Measurements from ENCODE around the gene SRC. TPM values are rescaled to one million over a fixed set of nuclear protein-coding genes. Genes with fewer than 3 reads are reported as not detected.
"Not testable (repeated sequence)": the region's sequence is repeated elsewhere in the genome, so short reads cannot be mapped to it uniquely, and the experiment has no call there.

Gene SRC
- polyA plus RNA-seq, 3 donors = 13.5 to 25.7 (median 13.6) TPM

GRCh38 chr20:37331060-37331857, 14.7 kb upstream of the SRC start:
- 76 to 87% (median 82%) methylated on average over 11 of the region's 11 CpGs for WGBS, 3 donors
- H3K27ac ChIP-seq (ENCODE audit: low read depth, low read length) = no peak overlapping the region

DNA sequence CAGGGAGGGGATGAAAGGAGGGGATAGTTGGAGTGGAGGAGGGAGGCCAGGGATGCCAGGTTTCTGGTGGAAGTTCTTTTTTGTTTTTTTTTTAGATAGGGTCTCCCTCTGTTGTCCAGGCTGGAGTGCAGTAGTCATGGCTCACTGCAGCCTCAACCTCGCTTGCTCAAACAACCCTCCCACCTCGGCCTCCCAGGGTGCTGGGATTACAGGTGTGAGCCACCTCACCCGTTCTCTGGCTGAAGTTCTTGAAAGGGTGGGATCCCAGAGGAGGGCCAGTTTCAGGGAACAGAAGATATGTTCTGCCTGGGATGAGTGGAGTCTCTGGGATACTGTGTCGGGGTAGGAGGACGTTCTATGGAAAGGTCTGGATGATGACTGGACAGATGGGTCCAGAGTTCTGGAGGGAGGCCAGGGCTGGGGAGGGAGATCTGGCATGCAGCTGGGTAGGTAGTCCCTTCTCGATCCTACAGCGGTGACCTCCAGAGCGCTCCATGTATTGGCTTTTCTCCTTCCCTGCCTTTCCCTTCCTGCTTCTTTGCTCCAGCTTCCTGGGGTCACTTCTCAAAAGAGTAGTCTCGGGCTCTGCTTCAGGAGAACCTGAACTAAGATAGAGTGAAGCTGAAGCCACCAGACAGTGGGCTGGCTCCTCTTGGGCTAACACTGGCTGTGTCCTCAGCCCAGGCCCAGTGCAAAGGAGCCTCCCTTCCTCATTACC, 12.7 kb upstream of the SRC start:
- no peak overlapping the region for H3K27ac ChIP-seq (ENCODE audit: low read depth, low read length)
- whole genome bisulfite sequencing, 3 donors = 83 to 92% (median 91%) methylated on average over 8 to 9 of the region's 9 CpGs

DNA sequence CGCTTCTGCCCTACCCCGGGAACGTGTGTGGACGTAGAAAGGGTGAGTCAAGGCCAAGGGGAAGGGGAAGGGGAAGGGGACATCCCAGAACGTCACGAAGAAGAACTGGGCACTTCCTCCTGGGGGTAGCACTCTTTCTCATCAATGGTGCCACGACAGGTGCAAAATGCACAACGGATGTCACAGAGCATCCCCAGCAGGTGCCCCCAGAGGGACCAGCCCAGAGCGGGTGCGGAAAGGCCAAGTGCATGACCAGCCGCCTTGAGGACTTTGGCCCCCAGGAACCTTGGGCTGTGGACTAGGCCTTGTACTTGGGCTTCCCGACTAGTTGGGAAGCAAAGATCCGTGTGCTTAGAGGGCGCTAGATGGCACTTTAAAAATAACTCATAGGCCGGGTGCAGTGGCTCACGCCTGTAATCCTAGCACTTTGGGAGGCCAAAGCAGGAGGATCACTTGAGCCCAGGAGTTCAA, 12.1 kb upstream of the SRC start:
- 75 to 79% (median 75%) methylated on average over 14 to 16 of the region's 16 CpGs for WGBS, 3 donors

GRCh38 chr20:37334450-37334849, 11.5 kb upstream of the SRC start:
- WGBS, 3 donors = 96 to 98% (median 98%) methylated on average over 2 of the region's 2 CpGs
- no peak overlapping the region for H3K27ac ChIP-seq (ENCODE audit: low read depth, low read length)

More for the DNA sequence above, 12.1 kb upstream of the SRC start:
- no peak overlapping the region for H3K27ac ChIP-seq (ENCODE audit: low read depth, low read length)

DNA sequence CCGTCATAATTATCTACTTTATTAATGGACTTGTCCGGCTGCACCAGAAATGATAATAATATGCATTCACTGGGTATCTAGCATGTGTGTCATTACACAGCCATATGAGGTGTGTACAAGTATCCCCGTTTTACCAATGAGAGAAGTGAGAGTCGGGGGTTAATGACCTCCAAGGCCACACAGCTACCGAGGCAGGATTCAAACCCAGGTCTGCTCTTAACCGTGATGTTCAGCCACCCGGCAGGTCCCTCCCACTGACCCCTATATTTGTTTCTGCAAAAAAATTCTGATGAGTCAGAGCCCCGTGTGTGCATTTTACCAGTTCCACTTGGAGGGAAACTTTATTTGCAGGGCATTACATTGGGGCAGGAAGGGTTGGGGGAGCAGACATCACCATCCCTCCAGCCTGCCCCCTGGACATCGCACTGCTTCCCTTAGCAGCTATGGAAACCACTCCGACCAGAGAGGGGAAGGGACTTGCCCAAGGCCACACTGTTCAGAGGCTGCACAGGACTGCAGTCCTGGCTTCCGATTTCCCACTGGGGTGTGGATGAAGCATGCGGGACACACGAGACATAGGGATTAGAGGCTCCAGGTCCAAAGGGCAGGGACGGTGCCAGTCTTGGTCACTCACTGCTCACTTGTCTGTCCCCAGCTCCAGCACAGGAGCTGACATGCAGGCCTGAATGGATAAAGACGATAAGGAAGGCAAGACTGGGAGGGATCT, 10.1 kb upstream of the SRC start:
- no peak overlapping the region for H3K27ac ChIP-seq (ENCODE audit: low read depth, low read length)
- 48 to 59% (median 50%) methylated on average over 15 of the region's 15 CpGs for WGBS, 3 donors

DNA sequence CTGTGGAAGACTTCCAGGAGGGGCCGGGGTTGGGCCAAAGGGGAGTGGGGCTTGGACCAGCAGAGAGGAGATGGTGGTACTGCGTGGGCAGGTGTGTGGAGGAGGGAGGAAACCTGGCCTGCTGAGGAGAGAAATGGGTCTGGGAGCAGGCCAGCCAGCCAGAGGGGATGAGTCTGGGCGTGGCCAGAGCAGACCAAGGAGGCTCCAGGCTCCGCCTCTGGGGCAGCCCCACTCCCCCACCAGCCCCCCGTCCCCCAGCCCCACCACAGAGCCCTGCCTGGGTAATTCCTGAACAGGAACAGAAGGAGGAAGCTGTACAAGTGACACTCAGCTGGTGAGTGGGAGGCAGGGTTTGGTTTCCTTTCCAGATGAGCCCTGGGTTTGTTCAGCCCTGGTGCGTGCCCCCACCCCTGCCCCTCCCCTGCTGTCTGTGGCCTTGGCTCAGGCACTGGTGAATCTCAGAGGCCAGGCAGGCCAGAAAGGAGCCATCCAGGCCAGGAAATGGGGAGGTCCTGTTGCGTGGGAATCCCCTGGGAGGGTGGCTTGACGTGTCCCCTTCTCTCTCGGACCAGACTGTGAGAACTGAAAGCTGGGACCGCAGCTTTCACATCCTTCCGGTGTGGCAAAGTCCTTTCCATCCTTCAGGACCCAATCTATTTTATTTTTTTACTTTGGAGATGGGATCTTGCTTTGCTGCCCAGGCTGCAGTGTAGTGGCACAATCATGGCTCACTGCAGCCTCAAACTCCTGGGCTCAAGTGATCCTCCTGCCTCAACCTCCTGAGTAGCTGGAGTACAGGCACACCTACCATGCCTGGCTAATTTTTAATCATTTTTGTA, 9.4 kb upstream of the SRC start:
- 7 to 56% (median 19%) methylated on average over 10 to 11 of the region's 11 CpGs for WGBS, 3 donors
- H3K27ac ChIP-seq (ENCODE audit: low read depth, low read length) = no peak overlapping the region

- no peak overlapping the region for H3K27ac ChIP-seq (ENCODE audit: low read depth, low read length)
- 72 to 82% (median 79%) methylated on average over 8 of the region's 8 CpGs for WGBS, 3 donors
These were observed 8.5 kb upstream of the SRC start for GRCh38 chr20:37337208-37337991.

DNA sequence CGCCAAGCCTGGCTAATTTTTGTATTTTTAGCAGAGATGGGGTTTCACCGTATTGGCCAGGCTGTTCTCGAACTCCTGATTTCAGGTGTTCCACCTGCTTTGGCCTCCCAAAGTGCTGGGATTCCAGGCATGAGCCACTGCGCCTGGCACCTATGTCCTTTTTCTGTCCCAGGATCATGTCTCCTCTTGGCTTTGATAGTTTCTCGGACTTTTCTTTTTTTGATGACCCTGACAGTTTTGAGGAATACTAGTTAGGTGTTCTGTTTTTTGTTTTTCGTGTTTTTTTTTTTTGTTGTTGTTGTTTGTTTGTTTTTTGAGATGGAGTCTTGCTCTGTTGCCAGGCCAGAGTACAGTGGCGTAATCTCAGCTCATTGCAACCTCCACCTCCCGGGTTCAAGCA, 7.6 kb upstream of the SRC start:
- WGBS, 3 donors = 92 to 97% (median 94%) methylated on average over 8 of the region's 8 CpGs
- H3K27ac ChIP-seq (ENCODE audit: low read depth, low read length) = not testable (repeated sequence)

DNA sequence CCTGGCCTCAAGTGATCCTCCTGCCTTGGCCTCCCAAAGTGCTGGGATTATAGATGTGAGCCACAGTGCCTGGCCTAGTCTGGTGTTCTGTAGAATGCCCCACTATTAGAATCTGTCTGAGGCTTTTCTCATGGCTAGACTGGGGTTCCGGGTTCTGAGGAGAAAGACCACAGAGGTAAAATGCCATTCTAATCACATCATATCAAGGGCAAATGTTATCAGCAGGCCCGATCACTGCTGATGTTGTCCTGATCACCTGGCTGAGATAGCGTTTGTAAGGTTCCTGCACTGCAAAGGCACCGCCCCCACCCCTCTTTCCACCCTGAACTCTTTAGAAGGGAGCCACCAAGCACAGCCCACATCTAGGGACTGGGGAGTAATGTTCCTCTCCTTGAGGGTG, 6.7 kb upstream of the SRC start:
- H3K27ac ChIP-seq (ENCODE audit: low read depth, low read length) = no peak overlapping the region
- WGBS, 3 donors = 60 to 91% (median 74%) methylated on average over 4 of the region's 4 CpGs

DNA sequence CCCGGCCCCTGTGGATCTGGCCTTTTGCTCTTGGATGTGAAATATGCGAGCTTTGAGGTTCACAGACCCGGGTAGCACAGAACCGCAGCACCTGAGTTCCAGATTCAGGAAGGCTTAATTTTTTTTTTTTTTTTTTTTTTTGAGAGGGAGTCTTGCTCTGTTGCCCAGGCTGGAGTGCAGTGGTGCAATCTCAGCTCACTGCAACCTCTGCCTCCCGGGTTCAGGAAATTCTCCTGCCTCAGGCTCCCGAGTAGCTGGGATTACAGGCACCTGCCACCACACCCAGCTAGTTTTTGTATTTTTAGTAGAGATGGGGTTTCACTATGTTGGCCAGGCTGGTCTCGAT, 6.2 kb upstream of the SRC start:
- H3K27ac ChIP-seq (ENCODE audit: low read depth, low read length) = not testable (repeated sequence)
- 89 to 95% (median 91%) methylated on average over 7 of the region's 7 CpGs for WGBS, 3 donors

DNA sequence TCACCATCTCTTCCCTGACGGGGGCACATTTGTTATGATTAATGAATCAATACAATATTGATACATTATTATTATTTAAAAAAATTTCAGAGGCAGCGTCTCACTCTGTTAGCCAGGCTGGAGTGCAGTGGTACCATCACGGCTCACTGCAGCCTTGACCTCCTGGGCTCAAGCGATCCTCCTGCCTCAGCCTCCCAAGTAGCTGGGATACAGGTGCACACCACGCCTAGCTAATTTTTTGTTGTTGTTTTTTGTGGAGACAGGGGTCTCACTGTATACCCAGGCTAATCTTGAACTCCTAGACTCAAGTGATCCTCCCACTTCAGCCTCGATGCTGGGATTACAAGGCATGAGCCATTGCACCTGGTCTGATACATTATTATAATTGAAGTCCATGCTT, 4.9 kb upstream of the SRC start:
- H3K27ac ChIP-seq (ENCODE audit: low read depth, low read length) = no peak overlapping the region
- WGBS, 3 donors = 83 to 94% (median 92%) methylated on average over 6 of the region's 6 CpGs

DNA sequence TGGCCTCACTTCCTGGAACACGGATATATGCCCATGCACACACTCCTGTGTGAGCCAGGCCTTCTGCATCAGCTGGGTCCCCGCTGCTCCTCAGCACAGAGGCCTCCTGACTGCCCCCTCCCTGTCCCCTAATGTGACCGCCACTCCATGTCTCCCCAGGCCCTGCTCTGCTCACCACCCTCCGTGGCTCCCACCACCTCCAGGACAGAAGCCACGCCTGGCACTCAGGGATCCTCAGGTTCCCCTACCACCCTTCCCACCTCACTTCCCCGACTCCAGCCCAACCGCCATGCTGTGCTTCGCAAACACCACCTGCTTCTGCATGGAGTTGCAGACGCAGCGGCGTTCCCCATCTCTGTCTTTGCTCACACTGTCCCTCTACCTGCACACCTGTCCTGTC, 4.3 kb upstream of the SRC start:
- no peak overlapping the region for H3K27ac ChIP-seq (ENCODE audit: low read depth, low read length)
- WGBS, 3 donors = 92 to 95% (median 93%) methylated on average over 11 of the region's 11 CpGs

- H3K27ac ChIP-seq (ENCODE audit: low read depth, low read length) = no peak overlapping the region
- 92 to 95% (median 93%) methylated on average over 4 of the region's 4 CpGs for WGBS, 3 donors
These were observed 3.4 kb upstream of the SRC start for GRCh38 chr20:37342231-37343177.

DNA sequence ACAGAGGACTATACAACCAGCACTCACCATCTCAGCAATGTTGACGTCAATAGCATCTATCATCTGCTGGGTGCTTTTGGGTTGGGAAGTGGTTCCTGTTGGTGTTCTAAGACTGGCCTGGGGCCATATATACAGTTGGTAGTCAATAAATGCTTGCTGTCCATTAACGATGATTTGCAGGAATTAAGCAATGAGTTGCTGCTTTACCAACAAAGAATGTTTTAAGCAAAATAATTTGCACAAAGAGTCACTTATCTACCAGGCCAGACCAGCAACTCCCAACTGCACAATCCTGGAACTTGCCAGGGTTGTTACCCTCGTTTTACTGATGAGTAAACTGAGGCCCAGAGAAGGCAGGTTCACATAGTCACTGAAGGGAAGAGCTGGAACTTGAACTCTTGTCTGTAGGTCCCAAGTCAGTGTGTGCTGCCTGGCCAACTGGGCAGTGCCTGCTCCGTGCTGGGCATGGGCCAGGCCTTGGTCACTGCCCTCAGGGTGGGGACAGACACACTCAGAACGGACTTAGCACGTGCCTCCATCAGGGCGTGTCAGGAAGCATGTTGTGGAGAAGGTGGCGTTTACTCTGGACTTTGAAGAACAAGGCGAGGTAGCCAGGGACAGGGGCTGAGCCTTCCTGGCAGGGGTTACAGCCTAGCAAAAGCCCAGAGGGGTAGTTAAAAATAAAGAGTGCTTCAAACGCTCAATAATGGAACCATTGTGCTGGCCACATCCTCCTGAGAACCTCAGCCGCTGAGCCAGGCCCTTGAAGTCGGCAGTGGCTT, 2.5 kb upstream of the SRC start:
- no peak overlapping the region for H3K27ac ChIP-seq (ENCODE audit: low read depth, low read length)
- 54 to 64% (median 62%) methylated on average over 12 of the region's 12 CpGs for WGBS, 3 donors

DNA sequence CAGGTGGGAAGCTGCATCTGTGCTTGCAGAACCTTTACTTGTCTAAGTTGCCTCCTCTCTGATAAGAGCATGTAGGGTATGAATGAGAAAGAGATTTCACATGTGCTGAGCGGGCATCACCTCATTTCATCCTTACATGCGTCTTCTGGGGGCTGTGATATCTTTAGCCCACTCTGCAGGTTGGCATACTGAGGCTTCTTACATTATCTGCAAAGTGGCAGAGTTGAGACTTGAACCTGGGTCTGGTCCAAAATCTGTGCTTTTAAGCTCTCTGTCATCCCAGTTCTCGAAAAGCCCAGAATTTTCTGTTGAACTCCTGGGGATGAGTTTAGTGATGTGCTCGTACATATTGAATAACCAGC, 2.0 kb upstream of the SRC start:
- H3K27ac ChIP-seq (ENCODE audit: low read depth, low read length) = no peak overlapping the region
- 63 to 87% (median 80%) methylated on average over 4 of the region's 4 CpGs for WGBS, 3 donors

All from adipose tissue (tissue), 3 donors.